ENCODE measurements around the gene PXK. TPM values are rescaled to one million over a fixed set of nuclear protein-coding genes. Genes with fewer than 3 reads are reported as not detected.

Gene PXK
- 4.9 to 7.6 TPM (median 6.6 TPM) in 5 replicates for total RNA-seq (2022; extraction: Qiagen RNA extraction; ENCODE audit: low read depth)

DNA sequence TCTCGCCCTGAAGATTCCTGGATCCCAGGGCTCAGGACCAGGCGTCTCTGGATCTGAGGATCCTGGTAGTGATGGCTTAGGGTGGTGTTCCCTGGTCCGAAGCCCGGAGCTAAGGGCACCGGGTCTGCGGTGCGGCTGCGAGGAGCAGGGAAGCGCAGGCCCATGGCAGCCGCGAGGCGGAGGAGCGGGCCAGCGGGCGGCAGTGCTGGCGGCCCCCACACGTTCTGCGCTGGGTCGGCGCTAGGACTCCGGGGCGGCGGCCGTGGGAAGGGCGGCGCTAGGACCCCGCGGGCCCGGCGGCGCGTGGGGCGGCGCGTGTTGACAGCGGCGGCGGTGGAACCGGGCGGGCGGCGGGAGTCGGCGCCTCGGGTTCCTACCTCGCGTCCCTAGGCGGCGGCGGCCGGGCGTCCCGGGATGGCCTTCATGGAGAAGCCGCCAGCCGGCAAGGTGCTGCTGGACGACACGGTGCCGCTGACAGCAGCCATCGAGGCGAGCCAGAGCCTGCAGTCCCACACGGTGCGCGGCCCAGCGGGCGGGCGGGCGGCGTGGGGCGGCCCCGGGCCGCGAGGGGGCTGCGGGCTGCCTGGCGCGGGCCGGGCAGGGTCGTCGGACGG, at the start of gene PXK:
TSS of gene PXK (plus strand) at position 318 of the 614 bp plus-strand sequence. CDS start at position 415, 97 bp downstream.

DNA sequence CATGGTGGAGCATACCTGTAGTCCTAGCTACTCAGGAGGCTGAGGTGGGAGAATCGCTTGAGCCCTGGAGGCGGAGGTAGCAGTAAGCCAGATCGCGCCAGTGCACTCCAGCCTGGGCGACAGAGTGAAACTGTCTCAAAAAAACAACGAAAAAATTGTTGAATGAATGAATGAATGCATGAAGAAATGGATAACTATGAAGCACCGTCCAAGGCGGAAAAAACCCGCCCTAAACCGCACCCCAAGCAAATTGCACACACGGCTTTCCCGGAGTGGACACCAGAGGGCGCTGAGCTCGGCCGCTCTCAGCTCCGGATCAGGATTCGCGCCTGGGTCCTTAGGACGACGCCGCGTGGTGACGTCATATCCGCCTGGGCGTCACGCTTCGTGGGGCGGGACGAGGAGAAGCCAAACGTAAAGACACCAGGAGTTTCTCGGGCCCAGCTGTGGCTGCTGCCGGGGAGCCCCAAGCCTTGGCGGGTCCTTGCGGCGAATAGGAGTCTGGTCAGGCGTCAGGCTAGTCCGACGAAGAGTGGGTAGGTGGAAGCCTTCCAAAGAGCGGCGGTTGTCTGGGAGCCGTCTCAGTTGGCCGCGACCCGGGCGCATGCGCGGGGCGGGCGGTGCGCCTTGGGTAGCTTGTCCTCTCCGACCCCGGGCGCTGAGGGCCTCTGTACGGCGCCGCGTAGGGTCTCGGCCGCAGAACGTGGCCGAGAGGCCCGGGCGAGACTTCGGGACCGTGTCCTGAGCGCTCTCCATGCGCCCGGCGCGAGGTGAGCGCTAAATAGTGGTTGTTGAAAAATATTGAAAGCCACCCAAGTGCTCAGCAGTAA, 26.6 kb upstream of the PXK start, which contains the start of the genes HTD2 and RPP14:
TSS of gene HTD2 (plus strand) at position 639 of the 830 bp plus-strand sequence. CDS start 11,094 bp downstream, outside the sequence.
TSS of gene RPP14 (plus strand) at position 364 of the 830 bp plus-strand sequence. CDS start 4,085 bp downstream, outside the sequence.

DNA sequence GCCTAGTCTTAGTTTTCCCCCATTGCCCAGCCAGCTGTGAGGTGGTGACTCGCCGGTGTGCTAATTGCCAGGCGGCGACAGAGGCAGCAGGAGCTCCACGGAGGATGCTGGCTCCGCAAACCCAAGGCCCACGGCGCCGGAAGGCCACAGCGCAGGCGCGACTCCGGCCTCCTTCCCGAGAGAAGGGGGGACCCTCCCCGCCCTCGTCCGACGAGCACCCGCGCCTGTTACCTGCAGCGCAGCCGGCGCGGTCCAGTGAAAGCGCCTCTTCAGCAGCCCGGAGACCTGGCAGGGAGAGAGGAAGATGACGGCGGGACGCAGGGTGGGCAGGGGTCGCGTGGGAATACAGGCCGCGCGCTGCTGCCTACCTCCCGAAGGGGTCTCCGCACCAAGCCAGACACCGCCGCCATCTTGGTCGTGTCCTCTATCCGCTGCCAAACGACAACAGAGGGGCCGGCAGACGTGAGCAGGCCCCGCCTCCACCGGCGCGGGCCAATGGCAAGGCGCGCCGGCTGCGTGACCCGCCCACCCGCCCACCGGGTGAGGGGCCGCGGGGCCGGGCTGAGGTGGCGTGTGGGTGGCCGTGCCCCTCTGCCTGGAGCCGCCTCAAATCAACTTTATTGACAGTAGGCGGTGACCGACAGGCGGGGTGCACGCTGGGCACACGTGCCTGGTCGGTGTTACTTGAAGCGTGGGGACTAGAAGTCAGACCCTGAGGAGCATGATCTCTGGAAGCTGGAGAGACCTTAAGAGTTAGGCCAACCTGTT, 100.9 kb downstream of the PXK start, which contains the start of gene PDHB:
TSS of gene PDHB (minus strand) at position 433 of the 768 bp plus-strand sequence. CDS start at position 410, 23 bp downstream.

Other genes with a start within 250 kb of the PXK start
- 0.09 to 0.30 TPM (median 0.16 TPM) in 3 of 5 replicates, not detected in the others for gene DNASE1L3, start 121.9 kb upstream of the PXK start, total RNA-seq (2022; extraction: Qiagen RNA extraction; ENCODE audit: low read depth)
- gene ABHD6, start 95.1 kb upstream of the PXK start, total RNA-seq (2022; extraction: Qiagen RNA extraction; ENCODE audit: low read depth): 11.4 to 14.6 TPM (median 13.0 TPM) in 5 replicates
- 9.3 to 14.1 TPM (median 10.1 TPM) in 5 replicates for gene RPP14, start 26.6 kb upstream of the PXK start, total RNA-seq (2022; extraction: Qiagen RNA extraction; ENCODE audit: low read depth)
- gene HTD2, start 26.4 kb upstream of the PXK start, total RNA-seq (2022; extraction: Qiagen RNA extraction; ENCODE audit: low read depth): 5.5 to 8.5 TPM (median 7.2 TPM) in 5 replicates
- gene PDHB, start 100.9 kb downstream of the PXK start, total RNA-seq (2022; extraction: Qiagen RNA extraction; ENCODE audit: low read depth): 56.1 to 71.4 TPM (median 61.2 TPM) in 5 replicates
- 7.7 to 9.4 TPM (median 8.7 TPM) in 5 replicates for gene KCTD6, start 159.2 kb downstream of the PXK start, total RNA-seq (2022; extraction: Qiagen RNA extraction; ENCODE audit: low read depth)
- gene ACOX2, start 204.3 kb downstream of the PXK start, total RNA-seq (2022; extraction: Qiagen RNA extraction; ENCODE audit: low read depth): 6.7 to 13.0 TPM (median 10.9 TPM) in 5 replicates
- 0.07 to 0.08 TPM in 2 of 5 replicates, not detected in the others for gene FAM107A, start 244.5 kb downstream of the PXK start, total RNA-seq (2022; extraction: Qiagen RNA extraction; ENCODE audit: low read depth)

Measured in A549 treated with CpdA at 1 μM for 4 hours (cell line).